ENCODE results near the gene GNAO1. TPM values are rescaled to one million over a fixed set of nuclear protein-coding genes. Genes with fewer than 3 reads are reported as not detected.

Gene GNAO1
- polyA plus RNA-seq, 1 donor (not counting 4 experiments of a cell fraction or from before 2014, with no cell fraction given) = 0.13 TPM

DNA sequence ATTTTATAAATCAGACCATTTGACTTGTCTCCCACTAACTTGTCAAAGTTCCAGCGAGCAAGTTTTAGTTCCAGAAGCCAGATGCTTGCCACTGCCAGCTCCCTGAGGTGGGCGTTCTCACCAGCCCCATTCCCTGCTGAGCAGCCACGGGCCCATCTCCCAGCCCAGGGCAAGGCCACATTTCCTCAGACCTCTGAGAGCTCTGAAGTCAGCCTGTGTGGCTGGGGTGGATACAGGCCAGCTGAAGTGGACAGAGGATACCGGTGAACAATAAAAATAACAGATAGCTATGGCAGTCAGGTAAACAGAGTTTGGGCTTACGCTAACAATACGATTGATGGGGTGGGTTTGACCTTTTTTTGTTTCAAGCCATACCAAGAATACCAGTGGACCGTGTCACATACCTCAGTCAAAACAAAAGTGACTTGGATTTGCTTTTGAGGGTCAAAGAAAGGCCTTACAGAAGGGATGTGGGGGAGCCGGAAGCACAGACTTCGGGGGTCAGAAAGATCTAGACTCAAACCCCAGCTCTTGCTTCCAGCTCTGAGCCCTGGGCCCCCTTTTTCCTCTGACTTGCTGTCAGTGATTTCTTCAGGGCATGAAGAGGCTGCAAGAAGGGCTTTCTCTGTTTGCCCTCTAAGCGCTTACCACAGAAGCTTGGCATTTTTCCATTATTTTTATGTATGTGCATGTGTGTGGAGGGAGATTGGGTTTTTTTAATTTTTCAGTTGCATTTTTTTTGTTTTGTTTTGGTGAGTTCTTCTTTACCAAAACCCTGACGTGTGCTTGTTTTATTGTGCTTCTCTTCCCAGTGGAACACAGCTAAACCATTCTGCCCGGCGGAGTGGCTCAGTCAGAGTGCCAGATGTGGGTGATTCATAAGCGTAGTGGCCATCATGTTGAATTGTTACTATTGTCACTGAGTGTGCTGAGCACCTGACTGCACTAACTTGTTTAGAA, 109.9 kb downstream of the GNAO1 start:
- H3K27ac ChIP-seq (ENCODE audit: control insufficient read depth, insufficient read depth, low read length) = no peak overlapping the region
- FAIRE-seq (no peak), DNase-seq (ENCODE audit: low read depth, low spot score) (no peak)
- no peaks in the 10 kb centered on the region for H3K9me1 ChIP-seq (ENCODE audit: control insufficient read depth, extremely low read depth, insufficient read depth, low read length)
- no peaks in the 10 kb centered on the region for H4K20me1 ChIP-seq (ENCODE audit: control insufficient read depth, extremely low read depth, insufficient read depth, low read length)
- H3K4me3 ChIP-seq (ENCODE audit: control insufficient read depth in 2 of 3, extremely low read depth in 1 of 3, insufficient read depth in 2 of 3, low read depth in 1 of 3, low read length in 3 of 3) = no peak overlapping the region
- TF ChIP-seq EZH2 (IDR thresholded peaks at IDR 0.05; ENCODE audit: low read length) = no peak
- TF ChIP-seq, protein P1, sequence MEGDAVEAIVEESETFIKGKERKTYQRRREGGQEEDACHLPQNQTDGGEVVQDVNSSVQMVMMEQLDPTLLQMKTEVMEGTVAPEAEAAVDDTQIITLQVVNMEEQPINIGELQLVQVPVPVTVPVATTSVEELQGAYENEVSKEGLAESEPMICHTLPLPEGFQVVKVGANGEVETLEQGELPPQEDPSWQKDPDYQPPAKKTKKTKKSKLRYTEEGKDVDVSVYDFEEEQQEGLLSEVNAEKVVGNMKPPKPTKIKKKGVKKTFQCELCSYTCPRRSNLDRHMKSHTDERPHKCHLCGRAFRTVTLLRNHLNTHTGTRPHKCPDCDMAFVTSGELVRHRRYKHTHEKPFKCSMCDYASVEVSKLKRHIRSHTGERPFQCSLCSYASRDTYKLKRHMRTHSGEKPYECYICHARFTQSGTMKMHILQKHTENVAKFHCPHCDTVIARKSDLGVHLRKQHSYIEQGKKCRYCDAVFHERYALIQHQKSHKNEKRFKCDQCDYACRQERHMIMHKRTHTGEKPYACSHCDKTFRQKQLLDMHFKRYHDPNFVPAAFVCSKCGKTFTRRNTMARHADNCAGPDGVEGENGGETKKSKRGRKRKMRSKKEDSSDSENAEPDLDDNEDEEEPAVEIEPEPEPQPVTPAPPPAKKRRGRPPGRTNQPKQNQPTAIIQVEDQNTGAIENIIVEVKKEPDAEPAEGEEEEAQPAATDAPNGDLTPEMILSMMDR (optimal IDR thresholded peaks at IDR 0.05 in 1 of 3, IDR thresholded peaks at IDR 0.05 in 1 of 3, conservative IDR thresholded peaks at IDR 0.05 in 1 of 3; ENCODE audit: extremely low read depth in 1 of 3, insufficient read depth in 2 of 3, low read length in 3 of 3) = no peak
- dilution Hi-C loops (cut with MboI; ENCODE audit: extremely low pct_ligation_motif_present, low sequenced_read_pairs) = no loop called here
- H3K79me2 ChIP-seq (ENCODE audit: control insufficient read depth, insufficient read depth, low read length) = no peaks in the 10 kb centered on the region
- H3K36me3 ChIP-seq (ENCODE audit: control insufficient read depth in 2 of 2, extremely low read depth in 1 of 2, insufficient read depth in 2 of 2, low read length in 2 of 2) = no peaks in the 10 kb centered on the region
- H3K9me3 ChIP-seq (ENCODE audit: control insufficient read depth, low read depth, low read length) = no peaks in the 10 kb centered on the region
- no peak overlapping the region for H2AFZ ChIP-seq (ENCODE audit: control insufficient read depth, low read length)
- no peak overlapping the region for H3K4me2 ChIP-seq (ENCODE audit: control insufficient read depth, extremely low read depth, insufficient read depth, low read depth, low read length)
- H3K4me1 ChIP-seq (ENCODE audit: control insufficient read depth, extremely low read depth, insufficient read depth, low read length) = no peaks in the 10 kb centered on the region
- no peak overlapping the region for H3K9ac ChIP-seq (ENCODE audit: control insufficient read depth, extremely low read depth, insufficient read depth, low read length)
- peaks cover 4% of the 10 kb centered on the region for H3K27me3 ChIP-seq (ENCODE audit: control insufficient read depth, extremely low read depth, insufficient read depth, low read length)

DNA sequence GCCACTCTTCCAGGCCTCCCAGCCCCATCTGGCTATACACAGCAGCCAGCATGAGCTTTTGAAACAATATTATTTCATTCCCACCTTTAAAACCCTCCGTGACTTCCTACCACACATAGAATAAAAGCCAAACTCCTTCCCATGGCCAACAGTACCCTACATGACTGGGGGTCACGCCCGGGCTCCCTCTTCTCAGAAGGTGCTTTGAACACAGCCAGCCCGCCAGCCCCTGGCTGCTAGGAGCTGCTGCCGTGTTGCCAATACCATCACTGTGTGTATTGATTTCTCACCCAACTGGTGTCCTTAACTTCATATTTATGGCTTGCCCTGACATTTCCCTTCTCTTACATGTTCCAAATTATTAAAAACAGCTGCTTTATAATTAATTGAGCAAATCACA, 111.2 kb downstream of the GNAO1 start:
- Histone ChIP-seq H2AFZ (ENCODE audit: control insufficient read depth, low read length) (no peak overlapping the region), H3K36me3 (ENCODE audit: control insufficient read depth in 2 of 2, extremely low read depth in 1 of 2, insufficient read depth in 2 of 2, low read length in 2 of 2) (no peaks in the 10 kb centered on the region), H3K9me1 (ENCODE audit: control insufficient read depth, extremely low read depth, insufficient read depth, low read length) (no peaks in the 10 kb centered on the region), H3K9me3 (ENCODE audit: control insufficient read depth, low read depth, low read length) (no peaks in the 10 kb centered on the region), H4K20me1 (ENCODE audit: control insufficient read depth, extremely low read depth, insufficient read depth, low read length) (no peaks in the 10 kb centered on the region), H3K4me2 (ENCODE audit: control insufficient read depth, extremely low read depth, insufficient read depth, low read depth, low read length) (no peak overlapping the region), H3K79me2 (ENCODE audit: control insufficient read depth, insufficient read depth, low read length) (no peaks in the 10 kb centered on the region), H3K9ac (ENCODE audit: control insufficient read depth, extremely low read depth, insufficient read depth, low read length) (no peak overlapping the region), H3K4me3 (ENCODE audit: control insufficient read depth in 2 of 3, extremely low read depth in 1 of 3, insufficient read depth in 2 of 3, low read depth in 1 of 3, low read length in 3 of 3) (no peak overlapping the region), H3K27ac (ENCODE audit: control insufficient read depth, insufficient read depth, low read length) (no peak overlapping the region), H3K27me3 (ENCODE audit: control insufficient read depth, extremely low read depth, insufficient read depth, low read length) (peaks cover 5% of the 10 kb centered on the region), H3K4me1 (ENCODE audit: control insufficient read depth, extremely low read depth, insufficient read depth, low read length) (no peaks in the 10 kb centered on the region)
- no peak for DNase-seq (ENCODE audit: low read depth, low spot score)
- dilution Hi-C loops (cut with MboI; ENCODE audit: extremely low pct_ligation_motif_present, low sequenced_read_pairs) = no loop called here
- FAIRE-seq = no peak
- TF ChIP-seq EZH2 (IDR thresholded peaks at IDR 0.05; ENCODE audit: low read length) = no peak

Data from keratinocyte (primary cell).